Spleen (tissue), 11 donors: ENCODE data around the gene CD19. TPM values are rescaled to one million over a fixed set of nuclear protein-coding genes. Genes with fewer than 3 reads are reported as not detected.

ENCODE experiments used
- DNase-seq: peaks from one replicate; pipeline ENCODE4 v3.0.0-alpha.2; 2020
- H3K27ac ChIP-seq, 8 donors: fragments of 200-600 bp; sonication (generic) in 7 of 8; 1 replicate in 4 of 8; 2 replicates in 4 of 8; pipeline versions ENCODE4 v1.5.0 to v1.8.0; 2016 to 2021; ENCODE audit warnings: inconsistent platforms in 4 of 8, mild to moderate bottlenecking in 4 of 8, moderate library complexity in 1 of 8
- H3K27me3 ChIP-seq, 7 donors: fragments of 200-600 bp; sonication (generic) in 6 of 7; replicated peaks in 1 of 7; 1 replicate in 4 of 7; 2 replicates in 3 of 7; pipeline versions ENCODE4 v1.5.0 to v1.8.0; 2016 to 2021; ENCODE audit warnings: inconsistent platforms in 3 of 7, mild to moderate bottlenecking in 1 of 7
- H3K36me3 ChIP-seq, 6 donors: fragments of 200-600 bp; sonication (generic) in 5 of 6; 1 replicate in 4 of 6; 2 replicates in 2 of 6; pipeline versions ENCODE4 v1.5.0 to v1.8.0; 2016 to 2021; ENCODE audit warnings: inconsistent platforms in 2 of 6
- H3K4me1 ChIP-seq, 6 donors: fragments of 200-600 bp; sonication (generic) in 5 of 6; 1 replicate in 3 of 6; 2 replicates in 3 of 6; pipeline versions ENCODE4 v1.5.0 to v1.8.0; 2016 to 2021; ENCODE audit warnings: inconsistent platforms in 3 of 6
- H3K4me3 ChIP-seq, 8 donors: fragments of 200-600 bp; sonication (generic) in 7 of 8; 1 replicate in 4 of 8; 2 replicates in 4 of 8; pipeline versions ENCODE4 v1.5.0 to v1.8.0; 2016 to 2021; ENCODE audit warnings: inconsistent platforms in 4 of 8, mild to moderate bottlenecking in 4 of 8, moderate library complexity in 2 of 8
- H3K9me3 ChIP-seq, 8 donors: fragments of 200-600 bp; sonication (generic) in 7 of 8; 1 replicate in 4 of 8; 2 replicates in 4 of 8; pipeline versions ENCODE4 v1.5.0 to v1.8.0; 2016 to 2021; ENCODE audit warnings: inconsistent platforms in 4 of 8
- CTCF ChIP-seq, 11 experiments: fragments of 200-600 bp in 7 of 11; fragments of 450-650 bp in 4 of 11; sonication (generic) in 4 of 11; IDR thresholded peaks in 8 of 11; conservative IDR thresholded peaks in 3 of 11; 1 replicate in 7 of 11; 2 replicates in 4 of 11; pipeline versions ENCODE4 v1.4.0 to v1.8.0; 2016 to 2021; ENCODE audit warnings: antibody characterized with exemption in 11 of 11, inconsistent platforms in 4 of 11, mild to moderate bottlenecking in 1 of 11
- POLR2A ChIP-seq, 3 donors: fragments of 450-650 bp; IDR thresholded peaks; one replicate each; pipeline ENCODE4 v1.5.1; 2017; ENCODE audit warnings: antibody characterized with exemption in 3 of 3, mild to moderate bottlenecking in 1 of 3
- POLR2AphosphoS5 ChIP-seq, 3 donors: sonication (generic); formaldehyde crosslinking; IDR thresholded peaks; one replicate each; pipeline ENCODE4 v1.5.1; 2017; ENCODE audit warnings: antibody characterized with exemption in 3 of 3
- WGBS, 5 donors: extraction: QIAGEN DNeasy Blood & Tissue Kit in 3 of 5; methylation state at CpG; one replicate each; pipeline versions ENCODE4 v1.1.5 to v1.1.7; 2013 to 2018; 5-methylcytosine and 5-hydroxymethylcytosine counted together
- intact Hi-C: fragments of 100-400 bp; cut with DNase I; formaldehyde crosslinking; loops from one replicate; pipeline ENCODE4 v1.15.0; 2023; ENCODE audit warnings: low total_unique reads
- polyA plus RNA-seq, 3 donors: library from polyadenylated mRNA; stranded (reverse); fragments of 200-250 nt; gene quantifications; one replicate each; pipeline ENCODE4 v1.2.1, GENCODE V29; 2013
- total RNA-seq, 7 donors: library from RNA; depleted of rRNA in 3 of 7; stranded (reverse); fragments of >200 nt in 3 of 7; fragmentation: NEBNext Ultra II Directional in 4 of 7; extraction: Animal tissue kit (Norgen Biotek cat#: 25700) in 4 of 7; gene quantifications; one replicate each; pipeline versions ENCODE4 v1.1.0 to v1.2.1, GENCODE V29; 2016 to 2021
- donor health status: healthy with polysubstance abuse.
- donor health status: DM: no; HTN: no; CAD: no; lungs with moderate emphysema.
- donor health status: DM: no; HTN: no; CAD: no.
- donor health status: Bipolar disorder and iron deficiency.
- donor health status: healthy.
- donor health status: DM: no; HTN: no; CAD: no.
- donor health status: DM: yes; HTN: yes; CAD: no.

Gene CD19
- total and polyA plus RNA-seq, 10 donors, result 77.0 to 312 (median 109) TPM

- H3K4me3 ChIP-seq, result no peak overlapping the region
- peaks cover 10 to 62% (median 33%) of the 10 kb centered on the region in 6 donors for H3K4me1 ChIP-seq
- TF ChIP-seq POLR2A (IDR thresholded peaks at IDR 0.05), result no peak
- TF ChIP-seq CTCF (IDR thresholded peaks at IDR 0.05 in 8 of 11, conservative IDR thresholded peaks at IDR 0.05 in 3 of 11), result peak in 9 of 11 experiments; percentile 8 to 55 (median 36)
- DNase-seq, result no peak
- H3K27me3 ChIP-seq, result no peaks in the 10 kb centered on the region
- H3K27ac ChIP-seq, result no peak overlapping the region
- H3K36me3 ChIP-seq, result peaks cover 3 to 100% (median 64%) of the 10 kb centered on the region in 6 donors
- 82 to 89% (median 85%) methylated on average over 11 to 12 of the region's 12 CpGs for WGBS, 5 donors
- intact Hi-C loops, result no loop called here
- H3K9me3 ChIP-seq, result peaks cover 0 to 10% (median 6%) of the 10 kb centered on the region in 8 donors
These were observed 49.7 kb downstream of the CD19 start for GRCh38 chr16:28981517-28981916.

GRCh38 chr16:28982418-28982817, 50.6 kb downstream of the CD19 start:
- intact Hi-C loops, result no loop called here
- H3K4me1 ChIP-seq, result peaks cover 10 to 62% (median 29%) of the 10 kb centered on the region in 6 donors
- DNase-seq, result no peak
- 93 to 99% (median 96%) methylated on average over 10 of the region's 10 CpGs for WGBS, 5 donors
- H3K27me3 ChIP-seq, result no peaks in the 10 kb centered on the region
- H3K27ac ChIP-seq, result no peak overlapping the region
- no peak overlapping the region for H3K4me3 ChIP-seq
- H3K9me3 ChIP-seq, result peaks cover 0 to 19% (median 14%) of the 10 kb centered on the region in 8 donors
- TF ChIP-seq CTCF (IDR thresholded peaks at IDR 0.05 in 8 of 11, conservative IDR thresholded peaks at IDR 0.05 in 3 of 11) (no peak), POLR2A (IDR thresholded peaks at IDR 0.05) (no peak), POLR2AphosphoS5 (IDR thresholded peaks at IDR 0.05) (no peak)
- H3K36me3 ChIP-seq, result peaks cover 7 to 100% (median 73%) of the 10 kb centered on the region in 6 donors

DNA sequence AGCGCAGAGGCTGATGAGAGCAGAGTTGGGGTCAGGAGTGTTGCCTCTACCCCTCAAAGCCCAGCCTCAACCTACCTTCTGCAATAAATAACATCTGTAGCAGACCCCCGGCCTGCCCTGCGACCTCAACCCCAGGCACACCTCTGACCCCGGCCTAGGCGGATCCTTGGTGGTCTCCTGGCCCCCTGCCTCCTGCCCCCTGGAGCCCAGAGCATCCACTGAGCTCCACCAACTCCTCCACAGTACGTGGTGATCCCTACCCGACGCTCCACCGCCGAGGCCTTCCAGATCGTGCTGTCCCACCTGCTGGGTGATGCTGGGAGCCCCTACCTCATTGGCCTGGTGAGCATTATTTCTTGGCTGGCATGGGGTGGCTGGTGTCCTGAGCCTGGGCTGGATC, 51.2 kb downstream of the CD19 start:
- no peak for DNase-seq
- 91 to 97% (median 95%) methylated on average over 11 of the region's 11 CpGs for WGBS, 5 donors
- Histone ChIP-seq H3K4me1 (peaks cover 10 to 62% (median 23%) of the 10 kb centered on the region in 6 donors), H3K27ac (no peak overlapping the region), H3K36me3 (peaks cover 7 to 100% (median 76%) of the 10 kb centered on the region in 6 donors), H3K27me3 (no peaks in the 10 kb centered on the region), H3K9me3 (peaks cover 0 to 21% (median 15%) of the 10 kb centered on the region in 8 donors), H3K4me3 (no peak overlapping the region)
- TF ChIP-seq CTCF (IDR thresholded peaks at IDR 0.05 in 8 of 11, conservative IDR thresholded peaks at IDR 0.05 in 3 of 11), result no peak
- no peak for TF ChIP-seq POLR2AphosphoS5 (IDR thresholded peaks at IDR 0.05)
- no peak for TF ChIP-seq POLR2A (IDR thresholded peaks at IDR 0.05)
- intact Hi-C loops, result no loop called here

- Histone ChIP-seq H3K4me3 (no peak overlapping the region), H3K4me1 (peaks cover 10 to 62% (median 22%) of the 10 kb centered on the region in 6 donors), H3K27ac (peak overlapping the region in 3 of 8 donors; percentile 82 to 90 (median 85)), H3K27me3 (no peaks in the 10 kb centered on the region), H3K9me3 (peaks cover 0 to 21% (median 15%) of the 10 kb centered on the region in 8 donors), H3K36me3 (peaks cover 7 to 100% (median 76%) of the 10 kb centered on the region in 6 donors)
- no peak for TF ChIP-seq POLR2A (IDR thresholded peaks at IDR 0.05)
- TF ChIP-seq CTCF (IDR thresholded peaks at IDR 0.05 in 8 of 11, conservative IDR thresholded peaks at IDR 0.05 in 3 of 11), result no peak
- no peak for TF ChIP-seq POLR2AphosphoS5 (IDR thresholded peaks at IDR 0.05)
- 94 to 97% (median 95%) methylated on average over 18 of the region's 18 CpGs for WGBS, 5 donors
- DNase-seq, result peak; percentile 79
- intact Hi-C loops, result no loop called here
These were observed 51.9 kb downstream of the CD19 start for GRCh38 chr16:28983644-28984043.
